ENCODE measurements around the gene URM1.

The URM1 gene

DNA sequence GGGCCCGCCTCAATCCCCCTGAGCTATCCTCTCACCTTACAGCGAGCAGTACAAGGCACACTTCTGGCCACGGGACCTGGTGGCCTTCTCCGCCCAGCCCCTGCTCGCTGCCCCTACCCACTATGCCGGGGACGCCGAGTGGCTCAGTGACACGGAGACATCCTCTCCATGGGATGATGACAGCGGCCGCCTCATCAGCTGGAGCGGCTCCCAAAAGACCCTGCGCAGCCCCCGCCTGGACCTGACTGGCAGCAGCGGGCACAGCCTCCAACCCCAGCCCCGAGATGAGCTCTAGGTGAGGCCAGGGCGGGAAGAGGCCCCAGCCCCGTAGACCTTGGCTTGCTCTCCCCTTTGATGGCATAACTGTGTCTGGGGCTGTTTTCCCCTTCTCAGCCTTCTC lies 64.4 kb downstream of the URM1 start:
- DNase-seq, result no peak

DNA sequence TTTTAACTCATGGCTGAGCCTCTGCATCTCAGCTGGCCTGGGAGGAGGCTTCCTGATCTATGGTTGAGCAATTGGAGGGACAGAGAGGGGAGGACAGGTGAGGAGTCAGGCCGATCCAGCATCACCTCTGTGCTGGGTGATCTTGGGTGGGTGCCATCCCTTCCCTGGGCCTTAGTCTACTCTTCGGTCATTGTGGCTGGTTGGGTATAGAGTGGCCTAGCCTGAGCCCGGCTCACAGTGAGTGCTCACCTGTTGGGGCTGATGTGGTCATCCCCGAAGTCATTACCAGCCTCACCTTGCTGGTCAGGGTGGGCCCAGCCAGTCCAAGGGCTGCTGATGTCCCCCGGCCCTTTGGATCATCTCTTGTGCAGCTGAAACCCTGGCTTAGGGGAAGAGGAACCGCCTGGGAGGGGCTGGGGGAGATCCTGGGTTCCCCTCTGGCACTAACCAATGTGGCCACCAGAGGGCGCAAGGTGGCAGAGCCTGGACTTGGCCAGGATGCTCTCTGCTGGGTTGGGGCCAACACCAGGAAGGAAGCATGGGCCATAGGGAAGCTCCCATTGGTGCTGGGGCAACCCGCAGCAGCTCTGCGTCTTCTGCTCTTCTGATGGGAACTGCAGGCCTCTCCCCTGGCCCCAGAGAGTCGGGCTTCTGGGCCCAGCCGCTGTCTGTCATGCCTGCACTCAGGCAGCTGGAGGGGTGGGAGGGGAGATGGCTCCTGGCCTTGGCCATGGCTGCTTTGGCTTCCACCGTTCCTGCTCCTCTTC lies 67.4 kb downstream of the URM1 start:
- DNase-seq, result peak; percentile 90

DNA sequence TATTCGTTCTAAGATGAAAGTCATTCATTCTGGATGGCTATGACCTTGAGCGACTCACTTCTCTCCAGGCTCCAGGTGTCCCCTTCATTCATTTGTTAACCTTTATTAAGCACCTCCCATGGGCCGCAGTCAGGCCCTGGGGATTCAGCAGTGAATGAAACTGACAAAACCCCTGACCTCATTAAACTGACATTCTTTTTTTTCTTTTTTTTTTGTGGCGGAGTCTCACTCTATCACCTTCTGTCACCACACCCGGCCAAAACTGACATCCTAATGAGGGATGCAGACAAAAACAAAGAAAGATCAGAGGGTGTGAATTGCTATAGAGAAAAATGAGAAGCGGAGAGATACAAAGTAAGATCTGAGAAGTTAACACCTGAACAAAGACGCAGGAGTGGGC lies 68.1 kb downstream of the URM1 start:
- DNase-seq, result no peak

Measured in NCI-H69 (cell line).